HG03175 (cell line): ENCODE data around the gene C6orf136.
A peak's percentile ranks its signal among the peaks of the same experiment; 100 is the strongest.

Source experiments
- ATAC-seq: cut with Tn5 transposase; IDR thresholded peaks from one replicate; pipeline ENCODE4 v1.9.1; 2021; ENCODE audit warnings: mild to moderate bottlenecking, moderate library complexity; ENCODE audit not compliant: unreplicated experiment

Gene C6orf136

GRCh38 chr6:30615958-30616810, 30.7 kb upstream of the C6orf136 start:
- ATAC-seq = no peak

GRCh38 chr6:30616811-30617564, 29.9 kb upstream of the C6orf136 start, which contains the start of gene PPP1R10:
TSS of gene PPP1R10 (minus strand) at chr6:30617243. CDS start at chr6:30609944, 7,299 bp downstream.
- ATAC-seq = peak; percentile 78

- ATAC-seq = peak; percentile 76
Measured at GRCh38 chr6:30617565-30618269, 29.2 kb upstream of the C6orf136 start, which contains the start of gene MRPS18B. TSS of gene MRPS18B (plus strand) at chr6:30617840. CDS start at chr6:30617866, 26 bp downstream.

- ATAC-seq = no peak
Measured at GRCh38 chr6:30618270-30618797, 28.6 kb upstream of the C6orf136 start.

- no peak for ATAC-seq
Measured at GRCh38 chr6:30619561-30619960, 27.4 kb upstream of the C6orf136 start.

GRCh38 chr6:30625511-30625910, 21.4 kb upstream of the C6orf136 start:
- ATAC-seq = no peak

GRCh38 chr6:30626484-30627366, 20.2 kb upstream of the C6orf136 start, which contains the start of gene ATAT1:
TSS of gene ATAT1 (plus strand) at chr6:30626874.
- ATAC-seq = peak; percentile 80

GRCh38 chr6:30635834-30636233, 11.1 kb upstream of the C6orf136 start:
- no peak for ATAC-seq

GRCh38 chr6:30640481-30640880, 6.5 kb upstream of the C6orf136 start:
- no peak for ATAC-seq

- no peak for ATAC-seq
Measured at GRCh38 chr6:30641048-30641447, 5.9 kb upstream of the C6orf136 start.

- no peak for ATAC-seq
Measured at GRCh38 chr6:30643656-30644055, 3.3 kb upstream of the C6orf136 start.

GRCh38 chr6:30644769-30645168, 2.2 kb upstream of the C6orf136 start:
- no peak for ATAC-seq

- no peak for ATAC-seq
Measured at GRCh38 chr6:30645989-30646388, 944 bp upstream of the C6orf136 start.

- ATAC-seq = peak; percentile 61
Measured at GRCh38 chr6:30647242-30648116, 546 bp downstream of the C6orf136 start.

GRCh38 chr6:30651143-30651542, 4.2 kb downstream of the C6orf136 start:
- ATAC-seq = no peak

- no peak for ATAC-seq
Measured at GRCh38 chr6:30654798-30655742, 8.1 kb downstream of the C6orf136 start.

GRCh38 chr6:30655743-30656094, 8.8 kb downstream of the C6orf136 start:
- ATAC-seq = no peak

GRCh38 chr6:30656513-30656912, 9.6 kb downstream of the C6orf136 start:
- no peak for ATAC-seq
